ENCODE measurements around the gene DOK7.
"Not testable (repeated sequence)": the region's sequence is repeated elsewhere in the genome, so short reads cannot be mapped to it uniquely, and the experiment has no call there.

Gene DOK7

GRCh38 chr4:3442959-3443749, 20.0 kb upstream of the DOK7 start:
- peak; percentile 34 for DNase-seq (ENCODE audit: low spot score)

- DNase-seq (ENCODE audit: low spot score), result no peak
Measured at GRCh38 chr4:3443750-3444309, 19.3 kb upstream of the DOK7 start.

DNA sequence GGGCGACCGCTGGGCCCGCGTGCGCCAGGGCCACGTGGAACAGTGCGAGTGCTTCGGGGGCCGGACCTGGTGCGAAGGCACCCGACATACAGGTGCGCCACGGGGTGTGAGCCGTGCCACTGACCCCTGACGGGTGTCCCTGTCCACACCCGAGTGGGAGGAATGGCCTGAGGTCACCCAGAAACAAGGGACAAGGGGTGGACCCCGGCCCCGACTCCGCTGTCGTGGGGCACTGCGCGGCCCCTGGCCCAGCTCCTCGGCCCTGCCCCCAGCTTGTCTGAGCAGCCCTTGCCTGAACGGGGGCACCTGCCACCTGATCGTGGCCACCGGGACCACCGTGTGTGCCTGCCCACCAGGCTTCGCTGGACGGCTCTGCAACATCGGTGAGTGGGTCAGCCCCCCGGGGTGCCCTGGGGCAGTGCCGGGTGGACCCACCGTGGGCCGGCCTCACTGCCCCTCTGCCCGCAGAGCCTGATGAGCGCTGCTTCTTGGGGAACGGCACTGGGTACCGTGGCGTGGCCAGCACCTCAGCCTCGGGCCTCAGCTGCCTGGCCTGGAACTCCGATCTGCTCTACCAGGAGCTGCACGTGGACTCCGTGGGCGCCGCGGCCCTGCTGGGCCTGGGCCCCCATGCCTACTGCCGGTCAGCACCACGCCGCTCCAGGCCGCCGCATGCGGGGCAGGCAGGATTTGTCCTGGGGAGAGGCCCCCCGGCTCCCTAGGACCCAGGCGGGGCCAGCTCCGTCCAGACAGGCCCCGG, 18.6 kb upstream of the DOK7 start:
- no peak for DNase-seq (ENCODE audit: low spot score)

GRCh38 chr4:3445111-3445820, 17.8 kb upstream of the DOK7 start:
- no peak for DNase-seq (ENCODE audit: low spot score)

DNA sequence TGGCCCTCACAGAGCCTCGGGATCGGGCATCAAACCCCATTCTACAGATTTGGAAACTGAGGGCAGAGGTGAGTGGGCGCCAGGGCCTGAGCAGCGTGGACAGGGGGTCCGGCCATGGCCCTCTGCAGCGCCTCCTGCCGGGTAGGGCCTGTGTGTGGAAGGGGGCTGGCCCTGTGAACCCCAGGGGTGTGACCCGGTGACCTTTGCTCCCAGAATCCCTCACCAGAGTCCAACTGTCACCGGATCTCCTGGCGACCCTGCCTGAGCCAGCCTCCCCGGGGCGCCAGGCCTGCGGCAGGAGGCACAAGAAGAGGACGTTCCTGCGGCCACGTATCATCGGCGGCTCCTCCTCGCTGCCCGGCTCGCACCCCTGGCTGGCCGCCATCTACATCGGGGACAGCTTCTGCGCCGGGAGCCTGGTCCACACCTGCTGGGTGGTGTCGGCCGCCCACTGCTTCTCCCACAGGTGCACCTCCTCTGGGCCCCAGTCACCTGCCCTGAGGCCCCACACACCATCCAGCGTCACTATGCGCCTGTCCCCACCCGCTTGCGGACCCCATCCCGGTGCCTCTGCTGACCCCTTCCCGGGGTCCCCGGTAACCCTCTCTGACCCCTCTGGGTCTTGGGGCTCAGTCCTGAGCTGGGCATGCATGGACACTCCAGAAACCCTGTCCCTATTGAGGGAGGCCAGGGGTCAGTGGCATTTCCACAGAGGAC, 17.1 kb upstream of the DOK7 start:
- DNase-seq (ENCODE audit: low spot score), result no peak

- DNase-seq (ENCODE audit: low spot score), result no peak
Measured at GRCh38 chr4:3446631-3447320, 16.3 kb upstream of the DOK7 start.

- DNase-seq (ENCODE audit: low spot score), result no peak
Measured at GRCh38 chr4:3447431-3448395, 15.4 kb upstream of the DOK7 start.

GRCh38 chr4:3449047-3449573, 14.0 kb upstream of the DOK7 start:
- no peak for DNase-seq (ENCODE audit: low spot score)

DNA sequence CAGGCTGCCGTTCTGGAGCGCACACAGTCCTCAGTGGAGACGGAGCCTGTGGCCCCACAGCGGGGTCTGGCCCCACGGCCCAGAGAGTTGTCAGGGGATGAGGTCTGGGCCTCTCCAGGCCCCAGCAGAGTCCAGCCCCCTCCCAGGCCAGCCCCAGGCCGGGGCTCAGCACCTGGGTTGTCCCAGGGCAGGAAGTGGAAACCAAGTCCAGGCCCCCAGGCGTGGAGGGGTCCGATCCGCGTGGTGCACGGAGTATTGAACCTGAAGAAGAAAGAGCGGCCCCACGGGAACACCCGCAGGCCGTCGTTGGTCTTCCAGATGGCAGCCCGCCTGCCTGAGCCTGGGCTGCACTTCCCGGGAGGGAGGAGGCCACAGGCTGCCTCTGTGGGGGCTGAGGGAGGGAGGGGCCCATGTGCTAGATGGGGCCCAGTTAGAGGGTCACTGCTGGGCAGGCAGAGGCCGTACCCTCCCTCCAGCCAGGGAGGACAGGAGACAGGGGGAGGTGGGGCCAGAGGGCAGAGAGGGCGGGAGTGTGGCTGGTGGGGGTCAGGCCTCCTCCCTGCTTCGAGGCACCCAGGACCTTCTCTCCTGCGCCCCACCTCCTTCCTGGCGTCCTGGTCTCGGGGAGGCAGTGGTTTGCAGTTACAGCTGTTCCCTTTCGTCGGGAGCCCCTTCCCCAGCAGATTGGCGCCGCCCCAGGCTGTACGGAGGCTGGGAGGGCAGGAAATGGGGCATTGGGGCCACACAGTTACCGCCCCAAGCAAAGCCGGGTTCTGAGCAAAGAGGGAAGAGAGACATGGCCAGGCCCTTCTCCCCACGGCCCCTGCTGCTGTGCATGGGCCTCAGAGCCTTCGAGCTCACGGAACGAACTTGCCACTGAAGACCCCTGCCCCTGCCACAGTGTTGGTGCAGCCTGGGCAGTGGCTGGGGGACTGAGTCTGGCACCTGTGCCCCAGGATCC, 13.3 kb upstream of the DOK7 start:
- DNase-seq (ENCODE audit: low spot score), result no peak

DNA sequence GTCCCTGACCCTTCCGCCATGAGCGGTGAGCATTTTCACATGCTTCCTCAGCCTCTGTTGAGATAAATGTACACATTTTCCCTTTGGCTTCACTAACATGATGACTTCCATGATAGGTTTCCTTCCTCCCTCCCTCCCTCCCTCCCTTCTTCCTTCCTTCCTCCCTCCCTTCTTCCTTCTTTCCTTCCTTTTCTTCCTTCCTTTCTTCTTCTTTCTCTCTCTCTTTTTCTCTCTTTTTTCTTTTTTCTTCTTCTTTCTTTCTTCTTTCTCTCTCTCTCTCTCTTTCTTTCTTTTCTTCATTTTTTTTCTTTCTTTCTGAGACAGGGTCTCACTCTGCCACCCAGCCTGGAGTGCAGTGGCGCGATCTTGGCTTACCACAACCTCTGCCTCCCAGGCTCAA, 12.5 kb upstream of the DOK7 start:
- no peak for DNase-seq (ENCODE audit: low spot score)

DNA sequence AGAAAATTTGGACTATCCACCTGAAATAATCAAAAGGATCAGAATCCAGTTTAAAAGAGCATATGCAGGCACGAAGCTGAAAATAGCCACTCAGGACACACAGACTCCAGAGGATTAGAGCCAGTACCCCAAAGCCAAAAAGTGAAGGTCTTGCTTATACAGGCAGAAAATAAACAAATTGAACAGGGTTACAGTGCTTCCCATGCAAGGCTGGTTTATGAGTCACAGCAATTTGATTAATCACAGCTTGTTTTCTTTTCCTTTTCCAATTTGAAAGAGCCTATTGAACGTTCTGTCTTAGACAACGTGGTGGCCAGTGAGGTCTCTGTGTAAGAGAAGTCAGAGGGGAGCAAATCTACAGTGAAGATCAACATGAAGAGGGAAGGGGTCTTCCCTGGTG, 11.2 kb upstream of the DOK7 start:
- no peak for DNase-seq (ENCODE audit: low spot score)

- DNase-seq (ENCODE audit: low spot score), result no peak
Measured at GRCh38 chr4:3452376-3452775, 10.7 kb upstream of the DOK7 start.

GRCh38 chr4:3455596-3455995, 7.5 kb upstream of the DOK7 start:
- not testable (repeated sequence) for DNase-seq (ENCODE audit: low spot score)

DNA sequence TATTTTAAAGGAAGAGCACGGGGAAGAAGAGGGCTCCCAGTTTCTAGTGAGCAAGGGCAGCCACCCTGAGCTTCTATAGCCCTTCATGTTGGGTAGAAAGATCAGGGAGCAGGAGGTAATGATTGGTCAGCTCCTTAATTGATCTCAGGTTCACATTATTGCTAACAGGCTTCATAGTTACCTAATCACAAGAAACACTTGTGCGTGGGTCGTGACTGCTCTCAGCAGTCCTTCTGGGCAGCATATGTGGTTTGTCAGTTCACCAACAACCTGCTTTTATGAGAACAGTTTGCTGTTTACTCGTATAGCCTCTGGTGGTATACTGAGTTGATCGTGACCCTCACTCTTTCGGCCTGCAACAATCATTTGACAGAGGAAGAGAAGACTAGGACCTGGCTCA, 4.7 kb upstream of the DOK7 start:
- DNase-seq (ENCODE audit: low spot score), result no peak

DNA sequence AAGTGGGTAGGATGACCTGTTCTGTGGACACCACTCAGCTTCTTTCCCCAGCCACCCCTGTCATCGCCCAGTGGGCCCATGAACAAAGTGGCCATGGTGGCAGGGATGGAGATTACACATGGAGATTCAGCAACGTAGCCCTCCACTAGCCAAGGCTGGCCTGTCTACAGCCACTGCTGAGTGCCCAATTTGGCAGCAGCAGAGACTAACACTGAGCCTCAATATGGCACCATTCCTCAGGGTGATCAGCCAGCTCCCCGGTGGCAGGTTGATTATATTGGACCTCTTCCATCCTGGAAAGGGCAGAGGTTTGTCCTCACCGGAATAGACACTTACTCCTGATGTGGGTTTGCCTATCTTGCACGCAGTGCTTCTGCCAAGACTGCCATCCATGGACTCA, 4.0 kb upstream of the DOK7 start:
- DNase-seq (ENCODE audit: low spot score), result not testable (repeated sequence)

- DNase-seq (ENCODE audit: low spot score), result no peak
Measured at GRCh38 chr4:3460926-3461325, 2.2 kb upstream of the DOK7 start.

GRCh38 chr4:3461515-3462291, 1.4 kb upstream of the DOK7 start:
- DNase-seq (ENCODE audit: low spot score), result peak; percentile 58

DNA sequence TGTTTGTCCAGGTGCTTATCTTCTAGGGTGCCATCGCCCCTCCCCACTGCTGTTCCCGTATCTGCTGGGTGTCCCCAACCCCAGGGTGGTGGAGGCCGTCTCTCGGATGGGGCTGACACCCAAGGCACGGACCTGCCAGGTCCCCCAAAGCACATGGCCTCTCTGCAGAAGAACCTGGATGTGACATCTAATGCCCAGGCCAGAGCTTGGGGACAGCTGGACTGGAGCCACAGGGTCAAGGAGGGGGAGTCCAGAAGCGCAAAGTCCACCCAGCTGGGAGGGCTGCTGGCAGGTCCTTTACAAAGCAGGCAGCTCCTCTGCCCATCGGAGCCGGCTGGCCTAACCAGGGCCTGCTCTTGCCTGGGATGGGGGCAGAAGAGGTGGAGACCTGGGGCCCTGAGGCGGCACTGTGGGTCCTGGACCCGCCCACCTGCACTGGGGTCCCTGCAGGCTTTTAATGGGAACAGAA, 751 bp upstream of the DOK7 start:
- DNase-seq (ENCODE audit: low spot score), result no peak

Measured in Ammon's horn (tissue), 1 donor.